GM08714 (cell line): ENCODE measurements around the gene BCL6B.
A peak's percentile ranks its signal among the peaks of the same experiment; 100 is the strongest.

Source experiments
- H3K4me3 ChIP-seq: fragments of 200-500 bp; sonication (Bioruptor generic); 2 replicates; pipeline ENCODE4 v1.5.1; 2014; ENCODE audit warnings: mild to moderate bottlenecking, low read length, inconsistent platforms
- ZNF274 ChIP-seq: IDR thresholded peaks from 2 replicates; pipeline ENCODE4 v1.6.1; 2012; ENCODE audit warnings: mild to moderate bottlenecking, low read depth, low read length

The BCL6B gene

DNA sequence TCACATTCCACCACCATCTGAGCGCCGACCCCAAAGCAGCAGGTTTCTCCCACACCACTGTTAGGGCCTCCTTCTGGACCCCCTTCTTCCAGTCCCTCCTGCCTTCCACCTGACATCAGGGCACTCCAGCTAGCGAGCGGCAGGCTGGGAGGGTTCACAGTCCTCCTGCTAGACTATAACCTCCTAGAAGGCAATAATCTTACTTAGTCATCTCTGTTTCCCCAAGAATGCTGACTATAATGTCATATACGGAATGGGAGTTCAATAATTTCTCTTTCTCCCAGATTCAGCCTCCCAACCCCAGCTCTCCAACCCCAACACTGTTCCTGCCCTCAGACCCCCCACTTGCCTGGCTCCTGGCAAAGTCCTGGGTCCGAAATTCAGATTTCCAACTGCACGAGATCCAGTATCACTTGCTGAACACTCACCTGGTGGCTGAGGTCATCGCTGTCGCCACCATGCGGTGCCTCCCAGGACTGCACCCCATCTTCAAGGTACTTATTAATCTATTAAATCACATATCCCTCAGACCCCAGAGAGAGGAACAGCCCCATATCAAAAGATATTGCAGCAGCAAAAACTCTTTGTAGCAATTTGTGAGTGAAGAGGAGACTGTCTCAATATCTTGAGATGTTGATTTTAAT, 21.4 kb upstream of the BCL6B start:
- no peak for TF ChIP-seq ZNF274
- H3K4me3 ChIP-seq = no peak overlapping the region

DNA sequence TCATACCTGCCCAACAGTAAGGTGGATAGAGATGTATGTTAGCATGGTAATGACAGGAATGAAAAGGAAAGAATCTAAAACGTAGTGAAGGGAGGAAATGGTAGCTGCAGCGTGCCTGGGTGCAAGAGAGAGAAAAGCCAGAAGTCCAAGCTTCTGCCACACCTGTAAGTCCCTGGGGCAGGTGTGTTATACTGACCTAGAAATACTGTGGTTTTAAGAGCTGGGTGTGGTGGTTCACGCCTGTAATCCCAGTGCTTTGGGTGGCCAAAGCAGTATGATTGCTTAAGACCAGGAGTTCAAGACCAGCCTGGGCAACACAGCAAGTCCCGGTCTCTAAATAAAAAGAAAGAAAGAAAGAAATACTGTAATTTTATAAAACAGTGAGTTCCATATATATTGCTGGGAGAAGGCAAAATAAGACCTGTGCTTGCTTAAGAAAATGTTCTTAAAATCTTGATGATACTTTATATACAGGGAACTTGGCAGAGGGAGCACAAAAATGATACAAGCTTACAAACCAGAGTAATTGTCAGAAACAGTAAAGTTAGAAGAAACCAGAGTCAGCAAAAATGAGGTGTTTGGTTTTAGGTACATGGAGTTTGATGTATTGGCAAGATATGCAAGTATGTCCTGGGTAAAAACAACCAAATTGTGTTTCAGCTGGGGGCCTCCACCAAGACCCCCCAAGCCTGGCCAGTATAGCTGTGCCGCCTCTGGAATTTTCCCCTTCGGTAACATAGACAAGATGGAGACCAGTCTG, 20.4 kb upstream of the BCL6B start:
- H3K4me3 ChIP-seq = no peak overlapping the region
- no peak for TF ChIP-seq ZNF274

DNA sequence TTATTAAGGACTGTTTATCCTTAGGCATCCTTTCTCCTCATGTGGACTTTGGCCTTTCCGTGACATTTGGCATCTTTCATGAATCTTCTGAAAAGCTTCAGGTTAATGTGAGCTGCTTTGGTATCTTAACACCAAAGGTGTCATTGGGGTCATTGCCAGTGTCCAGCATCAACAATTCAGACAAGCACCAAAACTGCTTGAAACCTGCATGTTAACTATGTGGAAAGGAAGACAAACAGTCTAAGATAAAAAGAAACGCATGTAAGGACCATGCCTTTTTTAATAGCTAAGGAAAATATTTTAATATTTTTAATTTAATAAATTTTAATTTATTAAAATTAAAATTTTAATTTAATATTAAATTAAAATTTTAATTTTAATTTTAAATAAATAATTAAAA, 19.1 kb upstream of the BCL6B start:
- TF ChIP-seq ZNF274 = no peak
- no peak overlapping the region for H3K4me3 ChIP-seq

DNA sequence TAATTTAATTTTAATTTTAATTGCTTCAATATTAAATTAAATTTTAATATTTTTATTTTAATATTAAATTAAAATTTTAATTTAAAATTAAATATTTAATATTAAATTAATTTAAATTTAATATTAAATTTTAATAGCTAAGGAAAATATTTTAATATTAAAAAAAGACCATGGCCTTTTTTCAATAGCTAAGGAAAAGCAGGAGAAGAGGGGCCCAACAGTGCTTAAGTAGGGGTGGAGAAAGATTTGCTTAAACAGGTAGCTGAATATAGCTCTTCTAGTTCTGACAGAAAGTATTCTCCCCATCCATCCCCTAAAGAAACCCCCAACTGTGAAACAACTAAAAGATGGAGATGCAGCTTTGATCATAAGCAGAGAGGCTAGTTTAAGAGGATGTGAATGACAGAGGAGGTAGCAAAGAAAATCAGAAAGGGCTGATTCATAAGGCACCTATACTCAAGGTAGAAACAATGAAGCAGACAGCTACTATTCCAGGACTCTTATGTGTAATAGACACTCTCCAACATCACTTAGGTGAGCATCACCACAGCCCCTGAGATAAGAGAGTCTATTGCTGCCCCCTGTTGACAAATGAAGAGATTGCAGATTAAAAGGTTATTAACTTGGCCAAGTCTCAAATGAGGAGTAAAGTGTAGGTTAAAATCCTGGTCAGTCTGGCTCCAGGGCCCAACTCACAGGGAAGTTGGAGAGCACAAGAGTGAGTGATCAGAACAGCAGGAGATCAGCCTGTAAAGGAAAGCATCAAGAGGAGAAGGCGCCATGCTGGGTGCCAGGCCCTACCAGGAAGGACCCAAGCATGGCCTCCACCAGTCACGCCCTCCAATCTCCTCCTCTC, 18.2 kb upstream of the BCL6B start:
- TF ChIP-seq ZNF274 = no peak
- H3K4me3 ChIP-seq = no peak overlapping the region

DNA sequence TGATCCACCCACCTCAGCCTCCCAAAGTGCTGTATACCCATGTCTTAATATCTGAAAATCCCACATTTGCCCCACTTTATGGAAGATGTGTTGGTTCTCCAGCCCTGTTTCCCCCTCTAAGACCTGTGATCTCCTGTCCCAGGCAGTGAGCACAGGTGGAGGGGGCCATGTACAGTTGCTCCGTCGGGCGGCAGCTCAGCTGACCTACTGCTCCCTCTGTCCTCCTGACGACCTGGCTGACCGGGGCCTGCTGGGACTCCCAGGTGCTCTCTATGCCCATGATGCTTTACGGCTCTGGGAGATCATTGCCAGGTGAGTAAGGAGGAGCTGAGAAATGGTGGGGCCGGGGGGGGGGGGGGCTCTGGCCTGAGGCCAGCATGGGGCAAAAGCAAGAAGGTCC, 17.1 kb upstream of the BCL6B start:
- no peak for TF ChIP-seq ZNF274
- no peak overlapping the region for H3K4me3 ChIP-seq

DNA sequence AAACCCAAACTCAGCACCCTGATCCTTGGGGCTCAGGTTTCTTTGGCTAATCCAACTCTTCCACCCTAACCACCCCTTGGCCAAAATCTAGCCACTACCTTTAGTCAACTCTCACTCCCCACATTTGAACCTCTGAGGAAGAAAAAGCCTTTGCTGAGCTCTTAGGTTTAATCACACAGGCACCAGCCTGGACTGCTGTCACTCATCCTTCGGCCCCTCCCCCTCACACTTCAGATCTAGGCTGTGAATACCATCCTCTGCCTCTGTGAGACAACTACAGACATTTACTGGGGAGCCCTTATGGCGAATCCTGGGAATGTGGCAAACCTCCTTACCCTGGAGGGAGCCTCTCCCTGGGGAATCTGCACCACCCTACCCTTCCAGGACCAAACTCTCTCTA, 15.7 kb upstream of the BCL6B start:
- TF ChIP-seq ZNF274 = no peak
- H3K4me3 ChIP-seq = no peak overlapping the region

DNA sequence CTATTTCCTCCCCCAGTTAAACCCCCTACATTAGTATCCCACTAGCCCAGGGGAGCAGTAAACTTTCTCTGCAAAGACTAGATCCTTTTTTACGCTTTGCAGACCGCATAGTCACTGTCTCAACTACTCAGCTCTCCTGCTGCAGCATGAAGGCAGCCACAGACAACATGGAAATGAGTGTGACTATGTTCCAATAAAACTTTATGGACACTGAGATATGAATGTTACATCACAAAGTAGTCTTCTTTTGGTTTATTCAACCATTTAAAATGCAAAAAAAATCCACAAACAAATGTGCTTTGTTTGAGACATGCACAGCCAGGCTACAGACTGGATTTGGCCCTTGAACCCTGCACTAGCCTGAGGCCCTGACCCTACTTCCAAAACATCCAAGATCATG, 12.3 kb upstream of the BCL6B start:
- H3K4me3 ChIP-seq = no peak overlapping the region
- no peak for TF ChIP-seq ZNF274

DNA sequence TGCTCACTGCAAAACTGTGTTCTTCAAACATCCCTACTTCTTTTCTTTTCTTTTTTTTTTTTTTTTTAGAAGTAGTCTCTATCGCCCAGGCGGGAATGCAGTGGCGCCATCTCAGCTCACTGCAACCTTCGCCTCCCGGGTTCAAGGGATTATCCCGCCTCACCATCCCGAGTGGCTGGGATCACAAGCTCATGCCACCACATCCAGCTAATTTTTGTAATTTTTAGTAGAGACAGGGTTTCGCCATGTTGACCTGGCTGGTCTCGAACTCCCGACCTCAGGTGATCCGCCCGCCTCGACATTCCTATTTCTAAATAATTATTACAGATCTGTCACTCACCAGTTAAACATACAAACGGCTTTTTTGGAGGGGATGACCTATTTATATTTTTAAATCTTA, 11.4 kb upstream of the BCL6B start:
- H3K4me3 ChIP-seq = peak overlapping the region; percentile 93
- no peak for TF ChIP-seq ZNF274

DNA sequence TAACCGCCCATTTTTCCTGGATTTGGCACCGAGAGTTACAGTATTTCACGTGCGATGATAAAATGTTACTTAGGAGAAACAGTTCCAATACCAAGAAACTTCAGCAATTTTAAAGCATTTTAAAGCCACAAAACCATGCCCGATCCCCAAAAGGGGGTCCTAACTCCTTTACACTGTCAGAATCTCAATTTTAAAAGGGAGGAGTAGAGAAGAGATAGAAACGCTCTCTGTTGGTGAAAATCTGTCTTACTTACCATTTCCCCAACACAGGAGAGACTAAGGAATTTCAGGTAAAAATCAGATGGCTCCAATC, 11.0 kb upstream of the BCL6B start:
- H3K4me3 ChIP-seq = peak overlapping the region; percentile 93
- TF ChIP-seq ZNF274 = no peak

DNA sequence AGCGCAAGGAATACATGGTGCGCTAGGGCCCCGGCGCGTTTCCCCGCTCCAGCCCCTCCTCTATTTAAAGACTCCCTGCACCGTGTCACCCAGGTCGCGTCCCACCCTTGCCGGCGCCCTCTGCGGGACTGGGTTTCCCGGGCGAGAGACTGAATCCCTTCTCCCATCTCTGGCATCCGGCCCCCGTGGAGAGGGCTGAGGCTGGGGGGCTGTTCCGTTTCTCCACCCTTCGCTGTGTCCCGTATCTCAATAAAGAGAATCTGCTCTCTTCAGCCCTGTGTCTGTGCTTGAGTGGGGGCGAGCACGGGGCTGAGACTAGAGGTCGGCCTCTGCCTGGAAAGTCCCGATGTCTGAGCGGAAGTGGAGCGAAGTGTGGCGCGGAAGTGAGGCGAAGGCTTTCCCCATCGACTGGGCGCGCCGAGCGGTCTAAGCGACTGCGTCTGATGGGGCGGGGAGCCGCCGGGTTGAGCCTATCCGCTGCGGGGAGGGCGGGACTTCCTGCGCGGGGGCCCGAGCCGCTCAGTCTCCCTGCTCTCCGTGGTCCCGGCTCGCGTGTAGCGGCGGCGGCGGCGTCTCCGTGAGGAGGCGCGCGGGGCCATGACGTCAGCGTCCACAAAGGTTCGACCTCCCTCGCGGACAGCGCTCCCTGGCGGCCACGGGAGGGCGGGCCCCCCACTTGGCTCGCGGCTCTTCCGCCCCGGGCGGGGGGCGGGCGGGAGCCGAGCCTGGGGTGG, 8.4 kb upstream of the BCL6B start:
- H3K4me3 ChIP-seq = peak overlapping the region; percentile 93
- TF ChIP-seq ZNF274 = no peak

DNA sequence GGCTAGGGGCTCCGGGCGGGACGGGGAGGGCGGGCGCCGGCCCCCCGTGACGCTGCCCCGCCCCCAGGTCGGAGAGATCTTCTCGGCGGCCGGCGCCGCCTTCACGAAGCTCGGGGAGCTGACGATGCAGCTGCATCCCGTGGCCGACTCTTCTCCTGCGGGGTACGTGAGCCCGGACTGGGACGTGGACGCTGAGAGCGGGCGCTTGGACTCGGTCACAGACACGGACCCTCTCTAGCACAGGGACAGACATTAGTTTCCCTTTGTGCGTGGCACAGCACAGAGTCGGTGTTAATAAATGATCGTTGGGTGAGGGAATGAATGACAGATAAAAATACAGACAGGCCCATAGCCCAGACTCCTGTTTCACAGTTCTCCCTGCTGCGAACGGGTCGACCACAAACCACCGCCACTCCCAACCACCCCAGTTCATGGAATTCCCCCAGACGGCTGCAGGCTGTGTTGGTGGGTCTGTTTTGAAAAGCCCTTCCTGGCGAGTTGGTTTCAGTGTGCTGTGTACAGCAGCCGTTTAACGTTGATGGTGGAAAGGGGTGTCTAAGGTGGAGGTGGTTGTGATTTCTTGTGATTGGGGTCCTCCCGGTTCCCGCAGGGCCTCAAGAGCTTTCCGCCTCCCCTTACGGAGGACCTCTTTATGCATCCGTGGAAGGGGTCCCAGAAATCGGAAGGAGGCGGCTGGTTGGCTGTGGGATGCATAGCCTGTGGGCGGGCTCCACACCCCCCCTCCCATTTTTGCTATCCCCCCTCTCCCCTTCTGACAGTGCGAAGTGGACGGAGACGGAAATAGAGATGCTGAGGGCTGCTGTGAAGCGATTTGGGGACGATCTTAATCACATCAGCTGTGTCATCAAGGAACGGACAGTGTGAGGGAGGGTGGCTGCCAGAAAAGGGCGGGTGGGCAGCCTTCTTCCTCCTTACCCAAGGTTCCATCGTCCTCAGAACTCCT, 7.6 kb upstream of the BCL6B start:
- peak overlapping the region; percentile 85 for H3K4me3 ChIP-seq

DNA sequence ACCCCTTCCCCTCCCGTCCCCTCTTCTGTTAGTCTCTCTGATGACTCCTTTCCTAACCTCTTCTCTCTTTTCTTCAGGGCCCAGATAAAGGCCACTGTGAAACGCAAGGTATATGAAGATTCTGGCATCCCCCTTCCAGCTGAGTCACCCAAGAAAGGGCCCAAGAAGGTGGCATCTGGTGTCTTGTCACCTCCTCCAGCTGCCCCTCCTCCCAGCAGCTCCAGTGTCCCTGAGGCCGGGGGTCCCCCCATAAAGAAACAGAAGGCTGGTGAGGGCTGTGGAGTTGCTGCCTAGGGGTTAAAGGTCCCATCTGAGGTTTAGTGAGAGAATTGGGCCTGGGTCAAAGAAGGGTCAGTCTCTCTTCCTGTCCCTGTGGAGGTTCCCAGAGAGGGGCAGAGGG, 6.4 kb upstream of the BCL6B start:
- H3K4me3 ChIP-seq = peak overlapping the region; percentile 85
- TF ChIP-seq ZNF274 = no peak

More for the DNA sequence above, 7.6 kb upstream of the BCL6B start:
- TF ChIP-seq ZNF274 = no peak
